Thyroid gland (tissue), 4 donors: ENCODE measurements around the gene TNIK.

Experiments used
- POLR2A ChIP-seq, 2 donors: fragments of 450-650 bp; IDR thresholded peaks; one replicate each; pipeline ENCODE4 v1.6.1; 2017; ENCODE audit warnings: antibody characterized with exemption in 2 of 2, mild to moderate bottlenecking in 2 of 2, moderate library complexity in 1 of 2
- TF ChIP-seq, protein P1 (sequence below), 6 experiments: fragments of 200-600 bp in 3 of 6; fragments of 450-650 bp in 3 of 6; sonication (generic) in 3 of 6; IDR thresholded peaks; one replicate each; pipeline ENCODE4 v1.5.1; 2016 to 2019; ENCODE audit warnings: antibody characterized with exemption in 6 of 6, mild to moderate bottlenecking in 2 of 6, inconsistent platforms in 1 of 6, moderate library complexity in 1 of 6

DNA sequence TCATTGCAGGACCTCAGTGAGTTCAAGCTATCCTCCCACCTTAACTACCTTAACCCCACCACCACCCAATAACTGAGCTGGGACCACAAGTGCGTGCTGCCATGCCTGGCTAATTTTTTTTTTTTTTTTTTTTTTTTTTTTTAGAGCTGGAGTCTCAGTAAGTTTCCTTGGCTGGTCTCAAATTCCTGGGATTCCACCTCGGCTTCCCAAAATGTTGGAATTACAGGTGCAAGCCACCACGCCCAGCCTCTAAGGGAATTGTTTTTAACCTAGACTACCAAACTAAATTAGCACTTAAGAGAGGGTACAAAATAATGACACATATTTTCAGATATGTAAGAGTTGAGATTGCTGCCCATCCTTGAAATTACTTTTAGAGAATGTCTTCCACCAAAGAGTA lies 4.3 kb upstream of the TNIK start:
- TF ChIP-seq, protein P1, sequence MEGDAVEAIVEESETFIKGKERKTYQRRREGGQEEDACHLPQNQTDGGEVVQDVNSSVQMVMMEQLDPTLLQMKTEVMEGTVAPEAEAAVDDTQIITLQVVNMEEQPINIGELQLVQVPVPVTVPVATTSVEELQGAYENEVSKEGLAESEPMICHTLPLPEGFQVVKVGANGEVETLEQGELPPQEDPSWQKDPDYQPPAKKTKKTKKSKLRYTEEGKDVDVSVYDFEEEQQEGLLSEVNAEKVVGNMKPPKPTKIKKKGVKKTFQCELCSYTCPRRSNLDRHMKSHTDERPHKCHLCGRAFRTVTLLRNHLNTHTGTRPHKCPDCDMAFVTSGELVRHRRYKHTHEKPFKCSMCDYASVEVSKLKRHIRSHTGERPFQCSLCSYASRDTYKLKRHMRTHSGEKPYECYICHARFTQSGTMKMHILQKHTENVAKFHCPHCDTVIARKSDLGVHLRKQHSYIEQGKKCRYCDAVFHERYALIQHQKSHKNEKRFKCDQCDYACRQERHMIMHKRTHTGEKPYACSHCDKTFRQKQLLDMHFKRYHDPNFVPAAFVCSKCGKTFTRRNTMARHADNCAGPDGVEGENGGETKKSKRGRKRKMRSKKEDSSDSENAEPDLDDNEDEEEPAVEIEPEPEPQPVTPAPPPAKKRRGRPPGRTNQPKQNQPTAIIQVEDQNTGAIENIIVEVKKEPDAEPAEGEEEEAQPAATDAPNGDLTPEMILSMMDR (IDR thresholded peaks at IDR 0.05): no peak
- no peak for TF ChIP-seq POLR2A (IDR thresholded peaks at IDR 0.05)
